GM12878 (cell line): Measurements from ENCODE around the gene PHC1. TPM values are rescaled to one million over a fixed set of nuclear protein-coding genes. Genes with fewer than 3 reads are reported as not detected.

Source experiments
- BCL3 ChIP-seq: IDR thresholded peaks from 2 replicates; pipeline ENCODE4 v1.6.1; 2011; ENCODE audit warnings: borderline replicate concordance, low read depth, mild to moderate bottlenecking, moderate library complexity, low read length; ENCODE audit not compliant: insufficient read depth, poor library complexity, severe bottlenecking
- BRCA1 ChIP-seq: IDR thresholded peaks from 2 replicates; pipeline ENCODE4 v1.6.1; 2011; ENCODE audit warnings: low read depth, low read length, improper control_type of control experiment
- EGR1 ChIP-seq, 2 experiments: IDR thresholded peaks; 1 replicate in 1 of 2; 2 replicates in 1 of 2; pipeline ENCODE4 v1.6.1; 2011 to 2012; ENCODE audit warnings: low read depth in 2 of 2, low read length in 2 of 2, borderline replicate concordance in 1 of 2, mild to moderate bottlenecking in 1 of 2, moderate library complexity in 1 of 2
- PAX8 ChIP-seq: fragments of 450-650 bp; IDR thresholded peaks from 2 replicates; pipeline ENCODE4 v1.6.1; 2017; ENCODE audit warnings: mild to moderate bottlenecking, moderate library complexity
- PML ChIP-seq: IDR thresholded peaks from 2 replicates; pipeline ENCODE4 v1.6.1; 2012; ENCODE audit warnings: low read length, inconsistent platforms
- PRDM15 ChIP-seq: fragments of 450-650 bp; formaldehyde crosslinking; IDR thresholded peaks from 2 replicates; pipeline ENCODE4 v1.4.0; 2020; ENCODE audit warnings: mild to moderate bottlenecking, moderate library complexity
- SIN3A ChIP-seq: IDR thresholded peaks from 2 replicates; pipeline ENCODE4 v1.6.1; 2012; ENCODE audit warnings: low read depth, low read length, improper control_type of control experiment
- TBL1XR1 ChIP-seq: IDR thresholded peaks from 2 replicates; pipeline ENCODE4 v1.6.1; 2012; ENCODE audit warnings: low read depth, low read length, improper control_type of control experiment
- TCF3 ChIP-seq: IDR thresholded peaks from 2 replicates; pipeline ENCODE4 v1.6.1; 2012; ENCODE audit warnings: low read depth, mild to moderate bottlenecking, low read length, borderline replicate concordance; ENCODE audit not compliant: insufficient read depth
- YY1 ChIP-seq: IDR thresholded peaks from 2 replicates; pipeline ENCODE4 v1.6.1; 2011; ENCODE audit warnings: low read depth, mild to moderate bottlenecking, low read length
- polyA plus RNA-seq, 11 experiments: library from polyadenylated mRNA; depleted of rRNA in 4 of 11; unstranded in 6 of 11; stranded (reverse) in 5 of 11; fragments of >200 nt; fragmentation: Nextera tagmentation in 4 of 11; fragmentation: Illumina TruSeq in 1 of 11; extraction: Ambion mirVana in 4 of 11; extraction: Trizol in 1 of 11; gene quantifications; 1 replicate in 1 of 11; 2 replicates in 10 of 11; pipeline versions ENCODE4 v1.2.1 to v1.2.3, GENCODE V29; 2011 to 2016; ENCODE audit warnings: inconsistent platforms in 2 of 11, missing spikeins in 2 of 11, low read depth in 1 of 11
- total RNA-seq, 4 experiments: library from RNA; depleted of rRNA in 3 of 4; stranded (reverse); fragments of >200 nt in 3 of 4; fragmentation: Illumina TruSeq in 1 of 4; extraction: Trizol in 1 of 4; gene quantifications; 2 replicates each; pipeline versions ENCODE4 v1.2.1 to v1.2.3, GENCODE V29; 2013 to 2021

The PHC1 gene
- total and polyA plus RNA-seq, 10 of the 15 experiments (the other 5 are each of a cell fraction or from before 2014, with no cell fraction given), result 0.50 to 16.3 (median 2.1) TPM

GRCh38 chr12:8890313-8891085 is 23.8 kb upstream of the PHC1 start (continued):
- TF ChIP-seq YY1 (peak; percentile 69), TCF3 (no peak), BRCA1 (no peak), BCL3 (no peak), EGR1 (IDR thresholded peaks at IDR 0.05; ENCODE audit: borderline replicate concordance in 1 of 2, low read depth in 2 of 2, low read length in 2 of 2) (peak in 1 of 2 experiments; percentile 44; a peak in 1 of 3 replicates), PRDM15 (CRISPR knock-in tag) (no peak), TBL1XR1 (peak; percentile 27; the same call in 1 of the 2 replicates), PAX8 (no peak), PML (0 out of 2 replicates have a peak, but pooled peaks have one; percentile 30), SIN3A (no peak)
